ENCODE measurements around the gene IGIP. TPM values are rescaled to one million over a fixed set of nuclear protein-coding genes. Genes with fewer than 3 reads are reported as not detected.
"Not testable (repeated sequence)": the region's sequence is repeated elsewhere in the genome, so short reads cannot be mapped to it uniquely, and the experiment has no call there.

Gene IGIP
- total RNA-seq, 5 donors from 2014 or later (not counting 1 experiment from before 2014, with no cell fraction given) = 4.7 to 11.3 (median 9.7) TPM

DNA sequence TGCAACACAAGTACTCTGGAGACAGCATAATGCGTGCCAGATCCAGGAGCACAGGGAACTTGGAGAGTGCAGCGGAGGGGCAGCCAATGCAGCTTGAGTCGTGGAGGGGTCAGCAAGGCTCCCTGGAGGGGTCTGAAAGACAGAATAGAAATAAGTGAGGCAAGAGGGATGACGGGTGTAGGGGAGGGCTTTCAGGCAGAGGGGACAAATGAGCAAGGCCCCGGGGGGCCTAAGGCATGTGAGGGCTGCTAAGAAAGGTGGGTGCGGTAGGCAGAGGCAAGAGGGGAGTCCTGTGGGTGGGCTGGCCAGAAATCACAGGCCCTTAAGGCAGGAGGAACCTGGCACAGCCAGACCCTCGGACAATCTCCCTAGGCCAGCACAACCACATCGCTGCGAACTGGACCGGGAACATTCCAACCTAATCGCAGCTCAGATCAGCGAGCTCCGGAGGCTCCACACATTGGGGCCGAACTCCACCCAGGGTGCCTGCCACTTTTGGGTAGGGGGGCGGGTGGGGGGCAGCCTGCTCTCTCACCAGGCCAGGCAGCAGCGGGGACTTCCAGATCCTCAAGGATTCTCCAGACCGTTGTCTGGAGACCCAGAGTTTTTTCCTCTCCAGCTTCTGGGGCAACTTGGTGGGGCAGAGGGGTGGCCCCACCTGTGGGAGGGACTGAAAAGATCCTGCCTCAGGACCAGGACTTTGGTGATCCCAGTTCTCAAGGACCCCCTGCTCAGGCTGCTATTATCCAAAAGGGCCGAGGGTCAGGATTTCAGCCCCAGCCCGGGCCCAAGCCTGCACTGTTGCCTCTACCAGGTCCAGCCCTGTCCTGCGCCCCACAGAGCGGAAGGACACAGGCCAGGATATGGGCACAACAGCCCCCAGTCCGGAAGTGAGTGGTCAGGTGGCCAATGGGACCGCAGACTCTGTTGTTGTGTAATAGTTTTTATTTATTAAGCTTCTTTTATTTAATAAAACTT, 26.6 kb downstream of the IGIP start:
- Histone ChIP-seq H3K4me3 (ENCODE audit: control insufficient read depth in 1 of 2, extremely low read depth in 1 of 2, low read length in 1 of 2) (no peak overlapping the region), H3K9me3 (no peaks in the 10 kb centered on the region), H3K27ac (ENCODE audit: low read length) (no peak overlapping the region), H3K4me1 (ENCODE audit: control insufficient read depth in 1 of 2, extremely low read depth in 1 of 2, insufficient read depth in 2 of 2, low read length in 2 of 2) (peaks cover 2 to 6% of the 10 kb centered on the region in 2 experiments), H3K36me3 (ENCODE audit: control insufficient read depth in 2 of 2, extremely low read depth in 1 of 2, insufficient read depth in 1 of 2, low read length in 1 of 2) (no peaks in the 10 kb centered on the region), H3K27me3 (replicated peaks in 1 of 2; ENCODE audit: control insufficient read depth in 2 of 2, extremely low read depth in 1 of 2, insufficient read depth in 2 of 2, low read length in 1 of 2) (peaks cover 8 to 9% of the 10 kb centered on the region in 2 experiments)
- ATAC-seq (replicated peaks in 1 of 4) = no peak
- H3K27me3 Mint-ChIP-seq = peaks cover 0 to 4% of the 10 kb centered on the region in 2 donors
- no peak overlapping the region for H3K4me3 Mint-ChIP-seq
- CTCF ChIA-PET = interaction anchor here (0.6 to 1.4 kb wide), 6 partner anchors 8 to 1825 kb away, joined by 4 to 8 read pairs (median 4); no protein-coding TSS in a partner anchor
- POLR2A ChIA-PET = interaction anchor here (0.5 to 0.6 kb wide), 3 partner anchors 37 to 95 kb away, joined by 4 to 6 read pairs (median 6); no protein-coding TSS in a partner anchor
- H3K4me1 Mint-ChIP-seq = peaks cover 7 to 19% (median 11%) of the 10 kb centered on the region in 3 donors
- DNase-seq = no peak
- WGBS (ENCODE audit: insufficient coverage) = 84% methylated on average over 14 of the region's 23 CpGs
- H3K9me3 Mint-ChIP-seq = no peaks in the 10 kb centered on the region
- H3K27ac Mint-ChIP-seq = no peak overlapping the region
- H3K36me3 Mint-ChIP-seq = no peaks in the 10 kb centered on the region

DNA sequence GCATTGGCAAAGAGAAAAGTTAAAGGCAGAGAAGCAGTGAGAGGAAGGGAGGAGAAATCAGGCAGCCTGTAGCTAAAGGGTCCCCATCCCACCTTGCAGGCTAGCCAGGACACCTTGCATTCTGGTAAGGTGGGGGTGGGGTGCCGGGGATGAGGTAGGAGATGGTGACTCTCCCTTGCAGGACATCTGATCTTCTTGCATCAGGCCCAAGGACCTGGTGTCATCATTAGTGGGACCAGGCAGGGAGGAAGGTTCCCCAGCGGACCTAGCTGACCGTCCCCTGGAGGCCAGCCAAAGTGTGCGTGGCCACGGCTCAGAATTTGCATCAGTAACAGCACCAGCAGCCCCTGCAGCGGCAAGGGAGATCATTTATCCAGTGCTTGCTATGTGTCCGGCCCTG, 27.5 kb downstream of the IGIP start:
- no peak for ATAC-seq (replicated peaks in 1 of 4)
- POLR2A ChIA-PET = interaction anchor here (0.5 to 0.6 kb wide), 2 partner anchors 57 to 94 kb away, joined by 6 read pairs; no protein-coding TSS in a partner anchor
- H3K4me1 ChIP-seq (ENCODE audit: control insufficient read depth in 1 of 2, extremely low read depth in 1 of 2, insufficient read depth in 2 of 2, low read length in 2 of 2) = peaks cover 2 to 10% of the 10 kb centered on the region in 2 experiments

DNA sequence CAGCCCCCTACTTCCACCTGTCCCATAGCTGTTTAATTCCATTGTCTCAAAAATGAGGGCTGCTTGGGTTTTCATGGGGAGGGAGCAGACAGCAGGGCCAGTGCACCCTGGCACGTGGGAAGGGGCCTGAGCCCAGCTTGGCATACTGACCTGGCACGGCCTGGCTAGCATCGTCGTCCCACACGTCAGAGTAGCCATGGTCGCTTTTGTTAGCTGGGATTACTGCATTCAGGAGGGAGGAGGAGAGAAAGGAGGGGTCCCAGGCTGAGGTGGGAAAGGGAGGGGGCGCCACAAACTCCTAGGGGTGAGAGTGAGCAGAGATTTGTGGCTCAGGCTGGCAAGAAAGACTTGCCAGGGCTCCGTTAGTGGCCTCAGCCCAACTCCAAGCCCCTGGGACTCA, 28.2 kb downstream of the IGIP start:
- DNase-seq (no peak), ATAC-seq (replicated peaks in 1 of 4) (no peak)
- no peak overlapping the region for H3K4me3 ChIP-seq (ENCODE audit: control insufficient read depth in 1 of 2, extremely low read depth in 1 of 2, low read length in 1 of 2)
- no peaks in the 10 kb centered on the region for H3K9me3 Mint-ChIP-seq
- H3K4me3 Mint-ChIP-seq = no peak overlapping the region
- no peak overlapping the region for H3K27ac ChIP-seq (ENCODE audit: low read length)
- no peaks in the 10 kb centered on the region for H3K27me3 Mint-ChIP-seq
- H3K27ac Mint-ChIP-seq = no peak overlapping the region
- 64% methylated on average over 7 of the region's 8 CpGs for WGBS (ENCODE audit: insufficient coverage)
- H3K9me3 ChIP-seq = no peaks in the 10 kb centered on the region
- H3K36me3 ChIP-seq (ENCODE audit: control insufficient read depth in 2 of 2, extremely low read depth in 1 of 2, insufficient read depth in 1 of 2, low read length in 1 of 2) = no peaks in the 10 kb centered on the region
- ChIA-PET CTCF (interaction anchor here in 1 of 2 donors (0.6 to 1.0 kb wide), 3 partner anchors 9 to 81 kb away, joined by 3 to 9 read pairs (median 5); no protein-coding TSS in a partner anchor), POLR2A (interaction anchor here in 1 of 2 donors (0.5 to 0.6 kb wide), 2 partner anchors 227 to 249 kb away, joined by 4 to 6 read pairs; no protein-coding TSS in a partner anchor)
- H3K4me1 Mint-ChIP-seq = peaks cover 8 to 11% (median 9%) of the 10 kb centered on the region in 3 donors
- no peaks in the 10 kb centered on the region for H3K36me3 Mint-ChIP-seq
- peaks cover 2 to 10% of the 10 kb centered on the region in 2 experiments for H3K4me1 ChIP-seq (ENCODE audit: control insufficient read depth in 1 of 2, extremely low read depth in 1 of 2, insufficient read depth in 2 of 2, low read length in 2 of 2)
- H3K27me3 ChIP-seq (replicated peaks in 1 of 2; ENCODE audit: control insufficient read depth in 2 of 2, extremely low read depth in 1 of 2, insufficient read depth in 2 of 2, low read length in 1 of 2) = peaks cover 0 to 5% of the 10 kb centered on the region in 2 experiments

More for the DNA sequence above, 27.5 kb downstream of the IGIP start:
- Histone ChIP-seq H3K9me3 (no peaks in the 10 kb centered on the region), H3K4me3 (ENCODE audit: control insufficient read depth in 1 of 2, extremely low read depth in 1 of 2, low read length in 1 of 2) (no peak overlapping the region), H3K27ac (ENCODE audit: low read length) (no peak overlapping the region), H3K36me3 (ENCODE audit: control insufficient read depth in 2 of 2, extremely low read depth in 1 of 2, insufficient read depth in 1 of 2, low read length in 1 of 2) (no peaks in the 10 kb centered on the region), H3K27me3 (replicated peaks in 1 of 2; ENCODE audit: control insufficient read depth in 2 of 2, extremely low read depth in 1 of 2, insufficient read depth in 2 of 2, low read length in 1 of 2) (peaks cover 2 to 5% of the 10 kb centered on the region in 2 experiments)
- Mint-ChIP-seq H3K27me3 (no peaks in the 10 kb centered on the region), H3K4me1 (peaks cover 8 to 14% (median 11%) of the 10 kb centered on the region in 3 donors), H3K36me3 (no peaks in the 10 kb centered on the region), H3K27ac (no peak overlapping the region), H3K4me3 (no peak overlapping the region), H3K9me3 (no peaks in the 10 kb centered on the region)
- CTCF ChIA-PET = interaction anchor here (0.6 to 1.4 kb wide), 5 partner anchors 9 to 1826 kb away, joined by 4 to 8 read pairs (median 5); no protein-coding TSS in a partner anchor
- 77% methylated on average over 7 of the region's 7 CpGs for WGBS (ENCODE audit: insufficient coverage)
- DNase-seq = no peak

DNA sequence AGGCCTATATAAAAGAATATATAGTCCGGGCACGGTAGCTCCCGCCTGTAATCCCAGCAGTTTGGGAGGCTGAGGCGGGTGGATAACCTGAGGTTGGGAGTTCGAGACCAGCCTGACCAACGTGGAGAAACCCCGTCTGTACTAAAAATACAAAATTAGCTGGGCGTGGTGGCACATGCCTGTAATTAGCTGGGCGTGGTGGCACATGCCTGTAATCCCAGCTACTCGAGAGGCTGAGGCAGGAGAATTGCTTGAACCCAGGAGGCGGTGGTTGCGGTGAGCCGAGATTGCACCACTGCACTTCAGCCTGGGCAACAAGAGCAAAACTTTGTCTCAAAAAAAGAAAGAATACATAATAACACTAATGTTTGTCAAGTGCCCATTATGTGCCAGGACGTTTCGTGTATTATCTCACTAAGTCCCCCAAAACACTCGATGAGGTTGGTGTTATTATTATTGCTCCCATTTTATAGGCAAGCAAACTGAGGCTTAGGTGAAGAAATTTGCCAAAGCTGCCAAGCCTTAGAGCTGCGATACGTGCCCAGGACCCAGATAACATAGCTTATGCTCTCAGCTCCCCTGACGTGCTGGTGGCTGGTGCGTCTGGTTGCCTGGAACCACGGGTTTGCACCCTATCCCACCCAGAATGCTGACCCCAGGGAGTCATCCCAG, 29.1 kb downstream of the IGIP start:
- H3K27ac Mint-ChIP-seq; H3K4me3 Mint-ChIP-seq; H3K27me3 Mint-ChIP-seq; H3K36me3 Mint-ChIP-seq; H3K4me3 ChIP-seq (ENCODE audit: control insufficient read depth in 1 of 2, extremely low read depth in 1 of 2, low read length in 1 of 2); H3K27ac ChIP-seq (ENCODE audit: low read length); H3K27me3 ChIP-seq (replicated peaks in 1 of 2; ENCODE audit: control insufficient read depth in 2 of 2, extremely low read depth in 1 of 2, insufficient read depth in 2 of 2, low read length in 1 of 2); DNase-seq; H3K36me3 ChIP-seq (ENCODE audit: control insufficient read depth in 2 of 2, extremely low read depth in 1 of 2, insufficient read depth in 1 of 2, low read length in 1 of 2); ATAC-seq (replicated peaks in 1 of 4); H3K9me3 ChIP-seq; H3K9me3 Mint-ChIP-seq; POLR2A ChIA-PET: not testable (repeated sequence)
- H3K4me1 Mint-ChIP-seq = peaks cover 8 to 11% (median 9%) of the 10 kb centered on the region in 3 donors
- 88% methylated on average over 10 of the region's 21 CpGs for WGBS (ENCODE audit: insufficient coverage)
- CTCF ChIA-PET = interaction anchor here (0.6 to 1.1 kb wide), 9 partner anchors 10 to 184 kb away, joined by 3 to 9 read pairs (median 3); no protein-coding TSS in a partner anchor
- peaks cover 2 to 10% of the 10 kb centered on the region in 2 experiments for H3K4me1 ChIP-seq (ENCODE audit: control insufficient read depth in 1 of 2, extremely low read depth in 1 of 2, insufficient read depth in 2 of 2, low read length in 2 of 2)

DNA sequence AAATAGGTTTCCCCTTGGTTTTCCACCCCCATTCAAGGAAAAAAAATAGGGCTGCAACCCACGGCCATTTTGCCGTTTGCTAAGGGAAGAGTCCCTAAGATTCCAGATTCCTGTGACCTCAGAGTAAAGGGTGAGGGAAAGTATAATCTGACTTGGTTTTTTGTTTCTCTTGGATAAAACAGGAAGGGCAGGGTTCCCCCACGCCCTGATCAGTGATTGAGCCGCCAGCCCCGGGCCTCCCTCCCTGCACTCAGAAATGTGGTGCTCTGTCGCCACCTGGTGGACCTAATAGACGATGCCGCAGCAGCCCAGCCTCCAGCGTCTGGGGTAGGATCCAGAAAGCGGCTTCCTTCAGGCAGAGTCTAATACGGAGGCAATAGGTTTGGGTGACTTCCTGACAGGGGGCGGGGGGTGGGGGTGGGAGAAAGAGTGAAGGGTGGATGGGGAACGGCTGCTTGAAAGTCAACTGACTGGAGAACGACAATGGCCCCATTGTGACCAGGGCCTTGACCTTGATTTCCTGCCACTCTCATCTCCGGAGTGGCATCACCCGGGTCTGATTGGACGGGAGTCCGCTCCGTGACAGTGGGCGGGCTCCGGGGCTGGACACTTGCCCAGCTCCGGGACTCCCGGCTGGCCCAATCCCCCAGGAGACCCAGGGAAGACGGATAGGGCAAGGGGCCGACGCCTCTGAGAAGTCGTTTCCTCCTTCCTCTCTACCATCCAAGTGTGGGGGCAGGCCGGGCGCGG, 31.5 kb downstream of the IGIP start:
- Histone ChIP-seq H3K9me3 (no peaks in the 10 kb centered on the region), H3K4me3 (ENCODE audit: control insufficient read depth in 1 of 2, extremely low read depth in 1 of 2, low read length in 1 of 2) (peak overlapping the region in 1 of 2 donors; percentile 4), H3K4me1 (ENCODE audit: control insufficient read depth in 1 of 2, extremely low read depth in 1 of 2, insufficient read depth in 2 of 2, low read length in 2 of 2) (peaks cover 2 to 10% of the 10 kb centered on the region in 2 experiments), H3K27me3 (replicated peaks in 1 of 2; ENCODE audit: control insufficient read depth in 2 of 2, extremely low read depth in 1 of 2, insufficient read depth in 2 of 2, low read length in 1 of 2) (peaks cover 0 to 2% of the 10 kb centered on the region in 2 experiments), H3K27ac (ENCODE audit: low read length) (no peak overlapping the region), H3K36me3 (ENCODE audit: control insufficient read depth in 2 of 2, extremely low read depth in 1 of 2, insufficient read depth in 1 of 2, low read length in 1 of 2) (no peaks in the 10 kb centered on the region)
- peak; percentile 97 to 100 (median 99) for ATAC-seq (replicated peaks in 1 of 4)
- Mint-ChIP-seq H3K27me3 (peaks cover 0 to under 1% of the 10 kb centered on the region in 2 donors), H3K36me3 (no peaks in the 10 kb centered on the region), H3K4me1 (peaks cover 6 to 11% (median 8%) of the 10 kb centered on the region in 3 donors), H3K27ac (no peak overlapping the region), H3K9me3 (no peaks in the 10 kb centered on the region), H3K4me3 (peak overlapping the region in 2 of 3 donors; percentile 14 to 43)
- CTCF ChIA-PET = interaction anchor here (0.6 to 1.4 kb wide), 3 partner anchors 35 to 87 kb away, joined by 4 to 8 read pairs (median 4); no protein-coding TSS in a partner anchor
- POLR2A ChIA-PET = no interaction called here
- WGBS (ENCODE audit: insufficient coverage) = 9% methylated on average over 23 of the region's 30 CpGs
- peak; percentile 63 to 93 (median 82) for DNase-seq
